H1 (cell line): ENCODE results near the gene RAPGEF6. TPM values are rescaled to one million over a fixed set of nuclear protein-coding genes. Genes with fewer than 3 reads are reported as not detected.

Experiments
- CTCF ChIA-PET: fragments of 300-600 bp; sonication (Branson Sonifier 250); formaldehyde crosslinking; loops from one replicate; lab custom pipeline; 2021; ENCODE audit not compliant: partially characterized antibody; lab: Charles Lee
- POLR2A ChIA-PET: fragments of 300-600 bp; sonication (Branson Sonifier 250); formaldehyde crosslinking; loops from one replicate; lab custom pipeline; 2021; ENCODE audit warnings: inconsistent platforms; ENCODE audit not compliant: partially characterized antibody; lab: Charles Lee
- DNase-seq, 2 experiments: peaks; one replicate each; pipeline versions ENCODE4 v3.0.0 to v3.0.0-alpha.2; 2010 to 2022; ENCODE audit warnings: low spot score in 2 of 2, low read depth in 1 of 2, mixed read lengths in 1 of 2
- FAIRE-seq: peaks from 2 replicates; lab custom pipeline; 2011; peaks lifted over from hg19 to GRCh38; lab: Jason Lieb, UNC
- H2AFZ ChIP-seq: 2 replicates; pipeline ENCODE4 v1.8.1; 2012; ENCODE audit warnings: low read length, inconsistent platforms
- H2AK5ac ChIP-seq: 2 replicates; pipeline ENCODE4 v1.6.1; 2013; ENCODE audit warnings: low read depth, low read length
- H2BK120ac ChIP-seq: replicated peaks from 2 replicates; pipeline ENCODE3; 2013; ENCODE audit warnings: low read depth, low read length, inconsistent platforms
- H2BK12ac ChIP-seq: 2 replicates; pipeline ENCODE4 v1.6.1; 2013; ENCODE audit warnings: low read depth, low read length
- H2BK15ac ChIP-seq: 2 replicates; pipeline ENCODE4 v1.6.1; 2013; ENCODE audit warnings: low read length
- H2BK20ac ChIP-seq: 2 replicates; pipeline ENCODE4 v1.6.1; 2013; ENCODE audit warnings: low read length
- H2BK5ac ChIP-seq: 2 replicates; pipeline ENCODE4 v1.6.1; 2013; ENCODE audit warnings: low read depth, low read length
- H3K14ac ChIP-seq: 2 replicates; pipeline ENCODE4 v1.6.1; 2013; ENCODE audit warnings: inconsistent platforms; ENCODE audit not compliant: insufficient read length
- H3K18ac ChIP-seq: 2 replicates; pipeline ENCODE4 v1.6.1; 2013; ENCODE audit warnings: low read length; ENCODE audit errors: extremely low read depth
- H3K23ac ChIP-seq: 2 replicates; pipeline ENCODE4 v1.6.1; 2013; ENCODE audit warnings: inconsistent platforms; ENCODE audit not compliant: insufficient read length
- H3K23me2 ChIP-seq: 2 replicates; pipeline ENCODE4 v1.6.1; 2013; ENCODE audit warnings: low read depth, low read length
- H3K27ac ChIP-seq: 2 replicates; pipeline ENCODE4 v1.6.1; 2011; ENCODE audit warnings: low read depth, low read length, inconsistent platforms
- H3K27me3 ChIP-seq, 4 experiments: replicated peaks in 1 of 4; 1 replicate in 1 of 4; 2 replicates in 3 of 4; pipeline versions ENCODE4 v1.6.1 to v1.8.1; 2011 to 2013; ENCODE audit warnings: low read length in 3 of 4, mild to moderate bottlenecking in 3 of 4, inconsistent platforms in 2 of 4, mixed read lengths in 2 of 4, moderate library complexity in 1 of 4; ENCODE audit not compliant: control insufficient read depth in 3 of 4, insufficient read depth in 3 of 4; ENCODE audit errors: extremely low read depth in 1 of 4
- H3K36me3 ChIP-seq, 4 experiments: 2 replicates each; pipeline versions ENCODE4 v1.6.1 to v1.8.1; 2011 to 2013; ENCODE audit warnings: mild to moderate bottlenecking in 4 of 4, low read length in 3 of 4, moderate library complexity in 2 of 4, control low read depth in 1 of 4, inconsistent platforms in 1 of 4; ENCODE audit not compliant: insufficient read depth in 4 of 4, control insufficient read depth in 2 of 4
- H3K4ac ChIP-seq: replicated peaks from 2 replicates; pipeline ENCODE3; 2013; ENCODE audit warnings: low read length, low read depth, mixed read lengths, inconsistent platforms; ENCODE audit not compliant: insufficient read length
- H3K4me1 ChIP-seq, 4 experiments: replicated peaks in 1 of 4; 1 replicate in 1 of 4; 2 replicates in 3 of 4; pipeline versions ENCODE4 v1.6.1 to v1.8.1; 2011 to 2013; ENCODE audit warnings: low read length in 3 of 4, inconsistent platforms in 2 of 4, mixed read lengths in 1 of 4; ENCODE audit not compliant: insufficient read depth in 4 of 4, control insufficient read depth in 3 of 4
- H3K4me2 ChIP-seq, 2 experiments: 2 replicates each; pipeline versions ENCODE4 v1.6.1 to v1.8.1; 2011 to 2013; ENCODE audit warnings: low read depth in 2 of 2, low read length in 2 of 2, control low read depth in 1 of 2, inconsistent platforms in 1 of 2, mild to moderate bottlenecking in 1 of 2; ENCODE audit not compliant: insufficient read depth in 1 of 2
- H3K4me3 ChIP-seq, 4 experiments: fragments of 200-600, 300-600 bp in 1 of 4; sonication (generic), shearing (Covaris generic), sonication (Bioruptor Twin) in 1 of 4; 2 replicates each; pipeline versions ENCODE4 v1.5.1 to v1.8.1; 2011 to 2016; ENCODE audit warnings: low read length in 4 of 4, low read depth in 3 of 4, control low read depth in 2 of 4, inconsistent platforms in 2 of 4, mild to moderate bottlenecking in 2 of 4, mixed read lengths in 1 of 4, moderate library complexity in 1 of 4; ENCODE audit not compliant: insufficient read depth in 2 of 4; ENCODE audit errors: extremely low read depth in 1 of 4
- H3K56ac ChIP-seq: replicated peaks from 2 replicates; pipeline ENCODE3; 2013; ENCODE audit warnings: low read depth, mild to moderate bottlenecking, mixed read lengths, low read length, inconsistent platforms; ENCODE audit not compliant: insufficient read length
- H3K79me1 ChIP-seq: 2 replicates; pipeline ENCODE4 v1.6.1; 2013; ENCODE audit warnings: low read depth, low read length, control low read depth
- H3K79me2 ChIP-seq, 2 experiments: 2 replicates each; pipeline versions ENCODE4 v1.6.1 to v1.8.1; 2012 to 2013; ENCODE audit warnings: low read length in 2 of 2, mild to moderate bottlenecking in 2 of 2, inconsistent platforms in 1 of 2; ENCODE audit not compliant: insufficient read depth in 2 of 2, control insufficient read depth in 1 of 2
- H3K9ac ChIP-seq, 4 experiments: replicated peaks in 1 of 4; 1 replicate in 1 of 4; 2 replicates in 3 of 4; pipeline versions ENCODE4 v1.6.1 to v1.8.1; 2011 to 2013; ENCODE audit warnings: low read depth in 3 of 4, low read length in 3 of 4, control low read depth in 2 of 4, mild to moderate bottlenecking in 2 of 4, moderate library complexity in 2 of 4, inconsistent platforms in 1 of 4; ENCODE audit errors: extremely low read depth in 1 of 4
- H3K9me3 ChIP-seq, 2 experiments: 2 replicates each; pipeline versions ENCODE4 v1.6.1 to v1.8.1; 2012 to 2013; ENCODE audit warnings: mild to moderate bottlenecking in 2 of 2, moderate library complexity in 2 of 2, control low read depth in 1 of 2, inconsistent platforms in 1 of 2, low read depth in 1 of 2, low read length in 1 of 2, mixed read lengths in 1 of 2; ENCODE audit not compliant: insufficient read depth in 2 of 2
- H4K20me1 ChIP-seq, 2 experiments: replicated peaks in 1 of 2; 2 replicates each; pipeline versions ENCODE3 to v1.8.1; 2011 to 2013; ENCODE audit warnings: inconsistent platforms in 2 of 2, low read length in 2 of 2, mild to moderate bottlenecking in 1 of 2; ENCODE audit not compliant: insufficient read depth in 2 of 2, control insufficient read depth in 1 of 2
- H4K5ac ChIP-seq: 2 replicates; pipeline ENCODE4 v1.6.1; 2013; ENCODE audit warnings: low read length, low read depth, mixed read lengths, inconsistent platforms; ENCODE audit not compliant: insufficient read length
- H4K8ac ChIP-seq: 2 replicates; pipeline ENCODE4 v1.8.0; 2013; ENCODE audit warnings: mild to moderate bottlenecking, moderate library complexity, low read length, inconsistent platforms; ENCODE audit not compliant: insufficient read depth; ENCODE audit errors: extremely low read depth
- H4K91ac ChIP-seq: replicated peaks from 2 replicates; pipeline ENCODE3; 2013; ENCODE audit warnings: low read length, mixed read lengths, inconsistent platforms; ENCODE audit not compliant: insufficient read length
- BACH1 ChIP-seq: IDR thresholded peaks from 2 replicates; pipeline ENCODE4 v1.6.1; 2012; ENCODE audit warnings: low read length, improper control_type of control experiment
- KDM1A ChIP-seq: fragments of 200-600, 300-600 bp; sonication (generic); IDR thresholded peaks from 2 replicates; pipeline ENCODE4 v1.7.1; 2016; ENCODE audit warnings: mild to moderate bottlenecking, low read length, borderline replicate concordance
- WGBS, 2 experiments: shearing (Covaris generic) in 1 of 2; methylation state at CpG; one replicate each; pipeline versions ENCODE4 v1.1.6 to v1.1.7; 2013 to 2015; ENCODE audit warnings: low lambda C conversion rate in 2 of 2, mixed read lengths in 2 of 2, inconsistent platforms in 1 of 2, low coverage in 1 of 2, missing lambda C conversion rate in 1 of 2; ENCODE audit not compliant: insufficient replicate concordance in 2 of 2, insufficient coverage in 1 of 2, insufficient read length in 1 of 2; ENCODE audit errors: extremely low coverage in 1 of 2, missing lambda C conversion rate in 1 of 2; 5-methylcytosine and 5-hydroxymethylcytosine counted together
- polyA plus RNA-seq, 7 experiments: library from polyadenylated mRNA; depleted of rRNA in 3 of 7; stranded (reverse) in 5 of 7; unstranded in 2 of 7; fragments of >200 nt in 5 of 7; fragments of 200-250 nt in 2 of 7; gene quantifications; 1 replicate in 5 of 7; 2 replicates in 1 of 7; 4 replicates in 1 of 7; pipeline versions ENCODE4 v1.2.1 to v1.2.3, GENCODE V29; 2011 to 2013; ENCODE audit warnings: missing spikeins in 2 of 7, mixed read lengths in 2 of 7
- total RNA-seq: library from RNA; stranded (reverse); fragmentation: NEBNext Ultra II Directional; extraction: Animal tissue kit (Norgen Biotek cat#: 25700); gene quantifications from 2 replicates; pipeline ENCODE4 v1.2.1, GENCODE V29; 2021

Gene RAPGEF6
- total and polyA plus RNA-seq, 2 of the 8 experiments (the other 6 are each of a cell fraction or from before 2014, with no cell fraction given) = 4.8 to 20.0 TPM

DNA sequence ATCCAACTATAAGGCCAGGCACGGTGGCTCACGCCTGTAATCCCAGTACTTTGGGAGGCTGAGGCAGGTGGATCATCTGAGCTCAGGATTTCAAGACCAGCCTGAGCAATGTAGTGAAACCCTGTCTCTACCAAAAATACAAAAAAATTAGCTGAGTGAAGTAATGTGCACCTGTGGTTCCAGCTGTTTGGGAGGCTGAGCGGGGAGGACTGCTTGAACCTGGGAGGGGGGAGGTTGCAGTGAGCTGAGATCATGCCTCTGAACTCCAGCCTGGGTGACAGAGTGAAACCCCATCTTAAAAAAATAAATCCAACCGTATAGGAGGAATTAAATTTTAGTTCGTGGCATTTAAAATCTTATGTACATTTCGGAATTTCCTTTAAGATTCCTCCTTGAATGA, 247.8 kb downstream of the RAPGEF6 start:
- no peak overlapping the region for H3K56ac ChIP-seq
- POLR2A ChIA-PET = interaction anchor here (0.7 to 0.9 kb wide), 2 partner anchors 9 to 123 kb away, joined by 3 read pairs; partner anchors contain the start of gene CDC42SE2
- no peak overlapping the region for H3K18ac ChIP-seq
- H3K4ac ChIP-seq = no peak overlapping the region
- H3K27ac ChIP-seq = no peak overlapping the region
- no peak overlapping the region for H2BK120ac ChIP-seq
- no peak overlapping the region for H2BK5ac ChIP-seq
- no peaks in the 10 kb centered on the region for H3K9me3 ChIP-seq
- H4K91ac ChIP-seq = no peak overlapping the region
- WGBS, 2 experiments = 85% methylated on average over 6 of the region's 6 CpGs; no CpG with 5 or more reads in 1 of the 2 experiments
- no peak overlapping the region for H2BK20ac ChIP-seq
- peaks cover 0 to 3% of the 10 kb centered on the region in 2 experiments for H4K20me1 ChIP-seq
- no peaks in the 10 kb centered on the region for H3K23me2 ChIP-seq
- no peak overlapping the region for H2AK5ac ChIP-seq
- H4K5ac ChIP-seq = no peak overlapping the region
- no peak overlapping the region for H2BK12ac ChIP-seq
- CTCF ChIA-PET = no interaction called here
- DNase-seq (no peak), FAIRE-seq (no peak)
- no peak overlapping the region for H3K23ac ChIP-seq
- H4K8ac ChIP-seq = no peak overlapping the region
- no peak overlapping the region for H3K4me3 ChIP-seq
- H3K27me3 ChIP-seq = no peaks in the 10 kb centered on the region
- no peak overlapping the region for H2BK15ac ChIP-seq
- H3K4me1 ChIP-seq = peaks cover 0 to 4% (median 0%) of the 10 kb centered on the region in 4 experiments; a peak in 1 of 7 replicates
- no peak overlapping the region for H3K14ac ChIP-seq
- H3K79me2 ChIP-seq = no peaks in the 10 kb centered on the region
- TF ChIP-seq BACH1 = no peak
- no peak for TF ChIP-seq KDM1A
- H3K79me1 ChIP-seq = no peaks in the 10 kb centered on the region
- H3K36me3 ChIP-seq = peaks cover 0 to 2% (median under 1%) of the 10 kb centered on the region in 4 experiments; a peak in 1 of 8 replicates
- H3K4me2 ChIP-seq = no peak overlapping the region
- H3K9ac ChIP-seq = no peak overlapping the region
- no peak overlapping the region for H2AFZ ChIP-seq
